ENCODE data around the gene TANGO2. TPM values are rescaled to one million over a fixed set of nuclear protein-coding genes. Genes with fewer than 3 reads are reported as not detected.
A peak's percentile ranks its signal among the peaks of the same experiment; 100 is the strongest.

TANGO2 gene
- total RNA-seq, 1 donor from 2014 or later: 17.4 TPM

DNA sequence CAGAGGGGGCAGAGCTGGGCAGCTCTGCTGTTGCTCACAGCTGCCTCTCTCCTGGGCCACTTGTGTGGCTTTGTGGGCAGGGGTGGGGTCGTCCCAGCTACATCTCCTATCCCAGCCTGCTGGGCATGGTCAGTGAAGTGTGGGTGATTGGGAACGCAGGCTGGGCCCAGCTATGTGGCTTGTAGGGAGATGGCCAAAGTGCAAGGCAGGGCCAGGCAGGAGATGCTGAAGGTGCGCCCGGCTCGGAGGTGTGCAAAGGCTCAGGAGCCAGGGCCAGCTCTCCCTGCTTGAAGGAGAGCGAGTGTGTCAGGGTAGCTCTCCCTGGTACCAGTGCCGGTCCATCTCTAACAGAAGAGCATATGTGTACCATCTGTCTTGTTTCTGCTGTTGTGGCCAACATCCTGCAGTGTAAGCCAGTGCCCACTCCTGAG lies 86.6 kb downstream of the TANGO2 start:
- Mint-ChIP-seq H3K27ac (peak overlapping the region; percentile 61), H3K36me3 (peaks cover 7% of the 10 kb centered on the region), H3K9me3 (no peaks in the 10 kb centered on the region), H3K27me3 (no peaks in the 10 kb centered on the region), H3K4me3 (no peak overlapping the region), H3K4me1 (ENCODE audit: unreplicated experiment) (no peaks in the 10 kb centered on the region)
- DNase-seq (ENCODE audit: extremely low spot score, unreplicated experiment): no peak
- TF ChIP-seq, protein P1, sequence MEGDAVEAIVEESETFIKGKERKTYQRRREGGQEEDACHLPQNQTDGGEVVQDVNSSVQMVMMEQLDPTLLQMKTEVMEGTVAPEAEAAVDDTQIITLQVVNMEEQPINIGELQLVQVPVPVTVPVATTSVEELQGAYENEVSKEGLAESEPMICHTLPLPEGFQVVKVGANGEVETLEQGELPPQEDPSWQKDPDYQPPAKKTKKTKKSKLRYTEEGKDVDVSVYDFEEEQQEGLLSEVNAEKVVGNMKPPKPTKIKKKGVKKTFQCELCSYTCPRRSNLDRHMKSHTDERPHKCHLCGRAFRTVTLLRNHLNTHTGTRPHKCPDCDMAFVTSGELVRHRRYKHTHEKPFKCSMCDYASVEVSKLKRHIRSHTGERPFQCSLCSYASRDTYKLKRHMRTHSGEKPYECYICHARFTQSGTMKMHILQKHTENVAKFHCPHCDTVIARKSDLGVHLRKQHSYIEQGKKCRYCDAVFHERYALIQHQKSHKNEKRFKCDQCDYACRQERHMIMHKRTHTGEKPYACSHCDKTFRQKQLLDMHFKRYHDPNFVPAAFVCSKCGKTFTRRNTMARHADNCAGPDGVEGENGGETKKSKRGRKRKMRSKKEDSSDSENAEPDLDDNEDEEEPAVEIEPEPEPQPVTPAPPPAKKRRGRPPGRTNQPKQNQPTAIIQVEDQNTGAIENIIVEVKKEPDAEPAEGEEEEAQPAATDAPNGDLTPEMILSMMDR (conservative IDR thresholded peaks at IDR 0.05): no peak

DNA sequence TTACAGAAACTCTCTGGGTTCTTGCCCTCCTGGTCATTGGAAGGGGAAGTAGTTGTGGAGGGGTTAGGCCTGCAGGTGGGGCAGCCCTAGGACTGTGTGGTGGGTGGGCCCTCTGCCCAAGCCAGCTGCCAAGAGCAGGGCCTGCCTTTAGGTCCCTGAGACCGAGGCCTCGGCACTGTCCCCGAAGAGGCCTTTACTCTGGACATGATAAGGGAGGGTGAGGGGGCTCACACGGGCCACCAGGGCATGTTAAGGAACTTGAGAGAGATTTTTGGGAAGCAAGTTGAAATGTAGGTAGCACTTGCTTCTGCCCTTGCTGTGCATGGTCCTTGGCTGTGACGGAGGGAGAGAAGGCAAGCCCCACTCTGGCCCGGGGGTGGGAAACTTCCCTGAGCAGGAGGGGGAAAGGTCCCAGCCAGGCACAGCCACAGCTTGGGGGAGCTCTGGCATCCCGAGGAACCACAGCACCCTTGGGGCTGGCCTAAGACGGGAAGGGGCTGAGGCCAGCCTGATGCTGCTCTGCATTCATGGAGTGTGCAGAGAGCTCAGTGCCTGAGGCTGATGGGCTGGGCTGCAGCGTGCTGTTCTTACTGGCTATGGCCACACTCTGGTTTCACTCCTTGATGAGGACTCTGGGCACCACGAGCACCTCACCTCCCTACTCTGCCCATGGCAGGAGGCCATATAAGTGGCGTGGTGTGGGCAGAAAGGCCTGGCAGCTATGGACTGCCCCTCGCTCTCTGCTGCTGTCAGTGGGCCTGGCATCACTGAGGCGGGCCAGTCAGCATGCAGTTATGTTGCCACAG lies 87.2 kb downstream of the TANGO2 start:
- no peak overlapping the region for H3K4me3 Mint-ChIP-seq
- H3K9me3 Mint-ChIP-seq: no peaks in the 10 kb centered on the region
- peaks cover 7% of the 10 kb centered on the region for H3K36me3 Mint-ChIP-seq
- peak overlapping the region; percentile 61 for H3K27ac Mint-ChIP-seq
- TF ChIP-seq, protein P1 (conservative IDR thresholded peaks at IDR 0.05): no peak
- H3K27me3 Mint-ChIP-seq: no peaks in the 10 kb centered on the region
- no peaks in the 10 kb centered on the region for H3K4me1 Mint-ChIP-seq (ENCODE audit: unreplicated experiment)
- DNase-seq (ENCODE audit: extremely low spot score, unreplicated experiment): no peak

DNA sequence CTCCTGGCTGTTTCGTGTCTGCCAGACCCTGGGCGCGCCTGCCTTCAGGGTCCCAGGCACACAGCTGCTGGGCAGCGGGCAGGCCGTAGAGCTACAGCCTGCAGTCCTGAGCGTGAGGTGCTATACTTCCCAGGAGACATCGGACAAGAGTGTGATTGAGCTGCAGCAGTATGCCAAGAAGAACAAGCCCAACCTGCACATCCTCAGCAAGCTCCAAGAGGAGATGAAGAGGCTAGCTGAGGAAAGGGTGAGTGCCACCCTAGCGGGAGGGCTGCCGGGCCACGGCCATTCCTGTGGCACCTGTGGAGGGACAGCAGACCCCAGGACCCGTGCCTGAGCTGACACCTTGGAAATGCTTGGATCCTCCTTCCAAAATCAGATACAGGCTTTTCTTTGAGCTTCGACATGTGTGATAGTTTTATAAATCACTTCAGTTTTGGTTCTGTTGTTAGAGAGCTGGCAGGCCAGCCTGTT lies 87.9 kb downstream of the TANGO2 start:
- Mint-ChIP-seq H3K27me3 (no peaks in the 10 kb centered on the region), H3K9me3 (no peaks in the 10 kb centered on the region), H3K4me1 (ENCODE audit: unreplicated experiment) (no peaks in the 10 kb centered on the region), H3K27ac (no peak overlapping the region), H3K4me3 (no peak overlapping the region), H3K36me3 (peaks cover 7% of the 10 kb centered on the region)
- TF ChIP-seq, protein P1 (conservative IDR thresholded peaks at IDR 0.05): no peak
- no peak for DNase-seq (ENCODE audit: extremely low spot score, unreplicated experiment)

DNA sequence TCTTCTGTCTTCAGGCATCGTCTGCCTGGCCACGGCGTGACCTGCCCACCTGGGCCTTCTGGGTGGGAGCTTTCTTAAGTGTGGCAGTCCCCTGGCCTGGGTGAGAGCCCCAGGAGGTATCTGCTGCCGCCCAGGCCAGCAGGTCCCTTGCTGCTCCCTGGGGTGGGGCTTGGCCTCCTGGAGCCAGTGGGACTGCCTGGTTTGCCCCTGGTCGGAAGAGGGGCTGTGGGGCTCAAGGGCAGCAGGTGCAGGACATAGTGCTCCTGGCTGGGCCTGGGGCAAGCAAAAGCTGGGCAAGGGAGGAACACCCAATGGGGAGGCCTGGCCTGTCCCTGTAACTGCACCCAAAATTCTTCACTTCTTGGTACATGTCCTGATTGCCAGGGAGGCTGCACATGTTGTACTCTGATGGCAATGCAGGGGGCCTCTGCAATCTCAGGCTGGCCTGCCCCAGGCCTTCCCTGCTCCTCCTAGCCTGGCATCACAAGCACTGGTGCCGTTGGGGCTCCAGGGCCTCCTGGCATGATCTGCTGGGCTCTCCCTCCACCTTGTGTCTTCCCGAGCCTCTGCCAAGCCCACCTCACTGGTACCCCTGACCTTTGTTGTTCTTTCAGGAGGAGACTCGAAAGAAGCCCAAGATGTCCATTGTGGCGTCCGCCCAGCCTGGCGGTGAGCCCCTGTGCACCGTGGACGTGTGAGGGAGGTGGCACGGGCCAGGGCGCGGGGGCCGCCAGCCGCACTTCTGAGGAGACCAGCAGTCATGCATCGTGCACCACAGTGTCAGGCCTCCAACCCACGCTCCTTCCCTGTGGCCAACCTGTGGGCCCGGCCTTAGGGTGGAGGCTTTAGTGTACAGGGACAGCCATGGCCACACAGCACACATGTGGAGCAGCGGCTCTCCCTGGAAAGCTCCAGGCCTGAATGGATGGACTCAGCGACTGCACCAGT lies 88.8 kb downstream of the TANGO2 start:
- no peak for DNase-seq (ENCODE audit: extremely low spot score, unreplicated experiment)
- no peaks in the 10 kb centered on the region for H3K9me3 Mint-ChIP-seq
- no peak overlapping the region for H3K4me3 Mint-ChIP-seq
- H3K4me1 Mint-ChIP-seq (ENCODE audit: unreplicated experiment): no peaks in the 10 kb centered on the region
- H3K36me3 Mint-ChIP-seq: peaks cover 10% of the 10 kb centered on the region
- TF ChIP-seq, protein P1 (conservative IDR thresholded peaks at IDR 0.05): no peak
- no peaks in the 10 kb centered on the region for H3K27me3 Mint-ChIP-seq
- no peak overlapping the region for H3K27ac Mint-ChIP-seq

DNA sequence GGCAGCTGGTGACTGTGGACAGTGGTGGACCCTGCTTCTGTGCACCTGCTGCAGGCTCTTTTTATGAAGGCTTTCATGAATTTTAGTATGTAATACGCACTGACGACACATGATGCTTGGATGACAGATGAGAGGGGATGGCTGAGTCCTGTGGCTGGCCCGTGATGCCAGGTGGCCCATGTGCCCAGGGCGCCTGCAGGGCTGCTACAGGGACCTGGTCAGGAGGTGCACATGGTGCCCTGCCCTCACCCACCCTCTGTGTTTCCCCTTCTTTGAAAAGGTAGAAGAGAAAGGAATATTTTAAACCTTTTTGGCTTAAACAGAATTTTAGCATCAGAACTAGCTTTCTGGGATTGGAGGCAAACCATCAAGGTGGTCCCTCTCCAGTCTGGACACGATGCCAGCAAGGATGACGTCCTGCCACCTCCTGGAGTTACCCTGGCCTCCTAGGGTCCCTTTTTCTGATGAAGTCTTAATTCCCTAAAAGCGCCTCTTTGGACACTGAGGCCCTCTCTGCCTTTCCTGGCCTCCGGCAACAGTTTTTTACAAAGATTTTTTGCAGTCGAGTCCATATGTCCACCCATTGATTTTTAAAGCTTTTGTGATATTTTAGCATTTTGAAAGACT lies 89.6 kb downstream of the TANGO2 start:
- Mint-ChIP-seq H3K4me1 (ENCODE audit: unreplicated experiment) (no peaks in the 10 kb centered on the region), H3K36me3 (peaks cover 10% of the 10 kb centered on the region)
- no peak for DNase-seq (ENCODE audit: extremely low spot score, unreplicated experiment)

More for the DNA sequence above, 89.6 kb downstream of the TANGO2 start:
- TF ChIP-seq, protein P1 (conservative IDR thresholded peaks at IDR 0.05): no peak
- Mint-ChIP-seq H3K9me3 (no peaks in the 10 kb centered on the region), H3K4me3 (no peak overlapping the region), H3K27ac (peak overlapping the region; percentile 50), H3K27me3 (no peaks in the 10 kb centered on the region)
